Measurements from ENCODE around the gene RPS2.
"Not testable (repeated sequence)": the region's sequence is repeated elsewhere in the genome, so short reads cannot be mapped to it uniquely, and the experiment has no call there.

RPS2 gene

GRCh38 chr16:1964506-1965395 lies at the start of gene RPS2:
Gene RPS2, minus strand, starts transcription at chr16:1964826. Its CDS starts 201 bp downstream, at chr16:1964625.
- peak; percentile 96 for DNase-seq (ENCODE audit: extremely low read depth in 1 of 2, low read depth in 1 of 2)

- DNase-seq (ENCODE audit: extremely low read depth in 1 of 2, low read depth in 1 of 2) = no peak
Measured at GRCh38 chr16:2013527-2013926, 48.9 kb upstream of the RPS2 start.

- not testable (repeated sequence) for DNase-seq (ENCODE audit: extremely low read depth in 1 of 2, low read depth in 1 of 2)
Measured at GRCh38 chr16:2011726-2012125, 47.1 kb upstream of the RPS2 start.

DNA sequence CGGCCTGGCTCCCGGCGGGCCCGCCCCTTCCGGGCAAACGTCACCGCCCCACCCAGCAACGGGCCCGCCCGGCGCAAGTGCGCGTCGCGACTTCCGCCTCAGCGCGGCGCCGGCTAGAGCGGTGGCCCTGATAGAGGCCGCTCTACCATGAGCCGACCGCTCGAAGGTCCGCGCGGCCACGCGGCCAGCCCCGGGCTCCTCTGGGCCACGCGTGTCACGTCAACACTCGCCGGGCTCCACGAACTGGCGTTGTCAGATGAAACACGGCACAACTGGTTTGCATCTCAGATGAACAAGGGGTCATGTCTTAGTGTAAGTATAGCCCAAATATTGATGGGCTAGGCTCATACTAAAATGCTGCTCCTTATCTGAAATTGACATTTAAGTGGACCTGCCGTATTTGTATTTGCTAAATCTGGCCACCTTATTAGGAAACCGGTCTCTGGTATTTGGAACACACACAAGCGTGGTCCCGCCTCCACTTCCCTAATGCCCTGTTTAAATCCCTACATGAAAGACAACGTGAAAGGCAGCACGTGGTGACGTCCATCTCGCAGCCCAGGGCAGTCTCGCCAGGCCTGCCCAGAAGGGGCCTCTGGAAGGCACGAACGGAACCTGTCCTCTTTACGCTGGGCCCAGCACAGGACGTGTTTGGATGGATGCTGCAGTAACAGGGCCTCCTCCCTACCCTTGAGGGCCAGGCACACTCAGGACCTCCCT lies 45.3 kb upstream of the RPS2 start, which contains the start of gene ZNF598:
TSS of gene ZNF598 (minus strand) at position 31 of the 720 bp plus-strand sequence.
- DNase-seq (ENCODE audit: extremely low read depth in 1 of 2, low read depth in 1 of 2) = peak in 1 of 2 donors; percentile 69

DNA sequence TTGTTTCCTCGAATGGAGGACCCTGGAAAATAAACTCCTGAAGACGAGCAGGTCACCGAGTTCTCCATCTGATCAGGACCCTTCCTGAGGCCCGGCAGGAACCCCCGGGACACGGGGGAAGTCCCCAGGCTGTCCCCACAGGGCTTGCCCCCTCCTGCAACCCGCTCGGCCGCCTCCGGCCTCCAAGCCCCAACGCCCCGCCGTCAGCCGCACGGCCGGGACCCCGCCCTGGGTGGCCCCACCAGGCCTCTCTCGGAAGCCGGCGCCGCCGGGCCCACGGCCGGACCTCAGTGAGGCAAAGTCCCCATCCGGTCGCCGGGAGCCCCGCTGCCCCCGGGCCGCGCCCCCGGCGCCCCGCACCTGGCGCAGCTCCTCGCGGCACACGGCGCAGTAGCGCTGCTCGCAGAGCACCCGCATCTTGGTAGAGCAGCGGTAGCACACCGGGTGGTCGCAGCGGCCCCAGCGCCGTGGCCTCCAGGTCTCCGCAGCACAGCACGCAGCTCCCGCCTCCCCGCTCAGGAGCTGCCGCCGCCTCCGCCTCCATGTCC lies 44.6 kb upstream of the RPS2 start:
- no peak for DNase-seq (ENCODE audit: extremely low read depth in 1 of 2, low read depth in 1 of 2)

- DNase-seq (ENCODE audit: extremely low read depth in 1 of 2, low read depth in 1 of 2) = no peak
Measured at GRCh38 chr16:2008631-2009163, 44.1 kb upstream of the RPS2 start.

DNA sequence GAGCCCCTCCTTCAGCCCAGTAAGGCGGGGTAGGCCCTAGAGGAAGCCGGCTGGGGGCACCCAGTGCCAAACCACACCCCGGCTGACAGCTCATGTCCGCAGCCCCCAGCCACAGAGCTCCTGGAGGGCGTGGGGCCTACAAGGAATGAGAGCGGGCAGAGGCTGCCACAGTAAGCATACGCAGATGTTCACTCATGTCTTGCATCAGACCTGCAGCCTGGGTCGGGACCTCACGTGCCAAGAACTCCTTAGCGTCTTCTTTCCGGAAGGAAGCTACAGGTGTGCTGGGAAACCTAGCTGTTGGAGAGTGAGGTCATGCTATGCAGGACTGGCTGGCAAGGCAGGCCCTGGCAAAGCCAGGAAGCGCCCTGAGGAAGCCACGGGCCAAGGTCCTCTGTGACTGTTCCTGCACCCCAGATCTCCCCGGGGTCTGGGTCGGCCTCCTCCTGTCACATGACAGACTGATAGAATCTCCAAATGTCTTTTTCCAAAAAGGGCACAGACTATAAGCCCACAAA lies 43.4 kb upstream of the RPS2 start:
- no peak for DNase-seq (ENCODE audit: extremely low read depth in 1 of 2, low read depth in 1 of 2)

GRCh38 chr16:2007081-2007836 lies 42.6 kb upstream of the RPS2 start:
- DNase-seq (ENCODE audit: extremely low read depth in 1 of 2, low read depth in 1 of 2) = no peak

GRCh38 chr16:2006317-2006716 lies 41.7 kb upstream of the RPS2 start:
- DNase-seq (ENCODE audit: extremely low read depth in 1 of 2, low read depth in 1 of 2) = no peak

DNA sequence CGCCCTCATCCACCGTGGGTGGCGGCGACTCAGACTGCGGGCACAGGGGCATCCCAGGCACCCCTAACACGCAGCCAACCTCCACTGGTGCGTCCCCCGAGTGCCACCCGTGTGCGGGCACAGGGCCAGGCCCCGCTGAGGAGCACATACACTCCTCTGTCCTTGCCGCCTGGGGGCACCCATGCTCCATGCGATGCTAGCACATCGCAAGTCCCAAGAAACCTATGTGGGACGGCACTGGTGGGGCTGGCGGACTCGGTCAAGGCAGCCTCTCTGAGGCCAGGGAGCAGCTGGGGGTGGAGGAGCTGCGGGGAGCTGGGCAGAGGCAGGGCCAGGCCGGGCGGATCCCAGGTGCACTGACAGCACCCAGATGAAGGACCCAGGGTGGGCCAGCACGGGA lies 41.0 kb upstream of the RPS2 start:
- no peak for DNase-seq (ENCODE audit: extremely low read depth in 1 of 2, low read depth in 1 of 2)

DNA sequence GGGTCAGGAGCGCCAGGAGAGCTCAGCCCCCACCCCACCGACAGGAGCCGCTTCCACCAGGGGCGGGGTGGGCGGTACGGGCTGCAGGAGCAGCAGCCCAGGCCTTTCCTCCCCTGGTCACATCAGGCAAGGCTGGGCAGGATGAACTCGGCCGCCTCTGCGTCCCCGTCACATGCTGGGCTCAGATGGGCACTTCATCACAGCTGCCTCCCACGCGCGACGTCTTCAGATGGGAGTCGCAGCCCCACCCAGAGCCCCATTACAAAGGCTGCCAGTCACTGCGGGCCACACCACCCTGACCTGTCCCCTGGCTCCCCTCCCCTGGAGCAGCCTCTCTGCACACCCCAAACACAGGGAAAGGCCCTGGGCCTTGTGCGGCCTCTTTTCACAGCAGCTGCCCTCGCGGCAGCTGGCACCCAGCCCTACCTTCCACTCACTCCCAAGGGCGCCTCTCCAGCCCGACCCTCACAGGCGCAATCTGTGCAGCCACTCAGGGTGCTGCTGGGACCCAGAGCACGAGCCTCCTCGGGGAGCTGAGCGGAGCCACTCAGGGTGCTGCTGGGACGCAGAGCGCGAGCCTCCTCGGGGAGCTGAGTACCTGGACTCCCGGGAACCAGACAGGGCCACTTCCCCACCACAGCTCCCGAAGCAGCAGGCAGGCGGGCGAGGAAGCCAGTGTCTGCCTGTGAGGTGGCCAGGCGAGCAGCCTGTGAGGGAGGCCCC lies 40.3 kb upstream of the RPS2 start:
- no peak for DNase-seq (ENCODE audit: extremely low read depth in 1 of 2, low read depth in 1 of 2)

GRCh38 chr16:2003827-2004641 lies 39.4 kb upstream of the RPS2 start:
- peak; percentile 77 to 82 for DNase-seq (ENCODE audit: extremely low read depth in 1 of 2, low read depth in 1 of 2)

DNA sequence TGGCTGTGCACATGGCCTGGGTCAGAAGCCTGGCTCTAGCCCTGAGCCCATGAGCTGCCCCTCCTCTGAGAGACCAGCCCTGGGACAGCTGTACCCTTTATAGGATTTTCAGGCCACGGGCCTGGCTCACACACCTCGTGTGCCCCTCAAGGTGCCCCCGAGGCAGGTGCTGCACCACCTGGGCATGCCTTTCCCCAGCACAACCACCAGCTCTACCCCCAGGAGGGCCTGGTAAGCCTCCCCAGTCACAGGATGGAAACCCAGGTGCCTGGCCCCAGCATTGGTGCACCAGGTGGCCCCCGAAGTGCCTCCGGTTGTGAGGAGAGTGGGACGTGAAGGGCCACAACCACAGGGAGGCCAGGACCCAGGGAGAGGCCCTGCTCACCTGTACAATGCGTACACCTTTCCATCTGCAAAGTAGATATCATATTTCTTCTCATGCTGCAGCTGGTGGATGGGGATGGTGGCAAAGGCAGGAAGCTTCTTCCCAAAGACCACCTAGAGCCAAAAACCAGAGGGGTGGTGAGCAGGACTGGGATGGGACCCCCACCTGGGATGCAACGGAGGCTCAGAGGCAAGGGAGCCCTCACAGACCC lies 38.7 kb upstream of the RPS2 start:
- DNase-seq (ENCODE audit: extremely low read depth in 1 of 2, low read depth in 1 of 2) = no peak

- no peak for DNase-seq (ENCODE audit: extremely low read depth in 1 of 2, low read depth in 1 of 2)
Measured at GRCh38 chr16:2002406-2003230, 38.0 kb upstream of the RPS2 start.

- no peak for DNase-seq (ENCODE audit: extremely low read depth in 1 of 2, low read depth in 1 of 2)
Measured at GRCh38 chr16:2001456-2002355, 37.1 kb upstream of the RPS2 start.

GRCh38 chr16:2001035-2001434 lies 36.4 kb upstream of the RPS2 start:
- DNase-seq (ENCODE audit: extremely low read depth in 1 of 2, low read depth in 1 of 2) = no peak

Measured in stimulated activated CD8-positive, alpha-beta memory T cell treated with anti-CD3 and anti-CD28 coated beads, Interleukin-7, amount 100 ng/mL, for 48 hours (primary cell).